Mesendoderm (in vitro differentiated cells): ENCODE results near the gene ACAD11.

ENCODE experiments used
- DNase-seq: peaks from one replicate; pipeline ENCODE4 v3.0.0; 2013
- H2AK5ac ChIP-seq: 2 replicates; pipeline ENCODE4 v1.6.1; 2013; ENCODE audit warnings: low read length, inconsistent platforms
- H2BK120ac ChIP-seq: 2 replicates; pipeline ENCODE4 v1.6.1; 2013; ENCODE audit warnings: low read depth, mild to moderate bottlenecking, low read length, moderate library complexity, mixed read lengths
- H2BK15ac ChIP-seq: replicated peaks from 2 replicates; pipeline ENCODE4 v1.6.1; 2013; ENCODE audit warnings: low read depth, mild to moderate bottlenecking, moderate library complexity
- H2BK5ac ChIP-seq: 2 replicates; pipeline ENCODE4 v1.6.1; 2013; ENCODE audit warnings: low read length, inconsistent platforms
- H3K18ac ChIP-seq: 2 replicates; pipeline ENCODE4 v1.6.1; 2013; ENCODE audit warnings: mild to moderate bottlenecking, low read length, mixed read lengths
- H3K23ac ChIP-seq: one replicate; pipeline ENCODE4 v1.6.1; 2013; ENCODE audit warnings: low read length
- H3K27ac ChIP-seq: 2 replicates; pipeline ENCODE4 v1.5.1; 2013; ENCODE audit warnings: low read depth, mild to moderate bottlenecking, inconsistent platforms, low read length, moderate library complexity
- H3K27me3 ChIP-seq: 2 replicates; pipeline ENCODE4 v1.6.1; 2013; ENCODE audit warnings: low read length, control low read depth, mild to moderate bottlenecking, inconsistent platforms; ENCODE audit not compliant: insufficient read depth, poor library complexity
- H3K36me3 ChIP-seq: 2 replicates; pipeline ENCODE4 v1.6.1; 2013; ENCODE audit warnings: low read length, inconsistent platforms; ENCODE audit not compliant: control insufficient read depth, insufficient read depth
- H3K4ac ChIP-seq: one replicate; pipeline ENCODE4 v1.6.1; 2013; ENCODE audit warnings: low read depth, mild to moderate bottlenecking, low read length, moderate library complexity
- H3K4me1 ChIP-seq: 2 replicates; pipeline ENCODE4 v1.6.1; 2013; ENCODE audit warnings: low read depth, low read length, inconsistent platforms; ENCODE audit not compliant: control insufficient read depth
- H3K4me2 ChIP-seq: 2 replicates; pipeline ENCODE4 v1.6.1; 2013; ENCODE audit warnings: low read length
- H3K4me3 ChIP-seq: 2 replicates; pipeline ENCODE4 v1.5.1; 2013; ENCODE audit warnings: mild to moderate bottlenecking, low read length
- H3K56ac ChIP-seq: one replicate; pipeline ENCODE4 v1.6.1; 2013; ENCODE audit warnings: low read length
- H3K79me1 ChIP-seq: 2 replicates; pipeline ENCODE4 v1.6.1; 2013; ENCODE audit warnings: low read length, inconsistent platforms
- H3K79me2 ChIP-seq: 2 replicates; pipeline ENCODE4 v1.6.1; 2013; ENCODE audit warnings: mild to moderate bottlenecking, low read length; ENCODE audit not compliant: control insufficient read depth, insufficient read depth
- H3K9ac ChIP-seq: 2 replicates; pipeline ENCODE4 v1.6.1; 2013; ENCODE audit warnings: low read length, inconsistent platforms
- H4K5ac ChIP-seq: one replicate; pipeline ENCODE4 v1.6.1; 2013; ENCODE audit warnings: low read length
- H4K8ac ChIP-seq: one replicate; pipeline ENCODE4 v1.6.1; 2013; ENCODE audit warnings: low read depth, mild to moderate bottlenecking, control low read depth, low read length, moderate library complexity
- WGBS: extraction: QIAGEN DNeasy Blood & Tissue Kit; methylation state at CpG from one replicate; pipeline ENCODE4 v1.1.7; 2013; ENCODE audit warnings: low lambda C conversion rate, missing lambda C conversion rate; ENCODE audit not compliant: insufficient coverage; ENCODE audit errors: extremely low coverage; 5-methylcytosine and 5-hydroxymethylcytosine counted together

Gene ACAD11

DNA sequence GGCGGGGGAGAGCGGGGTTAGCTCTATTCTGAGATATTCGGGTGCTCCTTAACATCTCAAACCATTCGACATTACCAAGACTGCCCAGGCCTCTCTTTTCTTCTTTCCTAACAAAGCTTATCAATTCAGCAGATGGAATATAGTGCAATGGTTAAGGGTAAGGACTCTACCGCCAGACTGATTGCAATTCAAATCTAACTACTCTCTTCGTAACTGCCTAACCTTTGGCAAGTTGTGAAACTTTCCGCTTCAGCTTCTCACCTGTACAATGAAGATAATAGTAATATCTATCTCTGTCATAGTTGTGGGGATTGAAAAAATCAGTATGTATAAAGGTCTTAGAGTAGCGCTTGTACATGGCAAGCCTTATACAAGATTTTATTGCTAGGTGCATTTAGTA, 1.5 kb upstream of the ACAD11 start:
- no peaks in the 10 kb centered on the region for H3K36me3 ChIP-seq
- H3K23ac ChIP-seq: no peak overlapping the region
- no peak for DNase-seq
- peaks cover 4% of the 10 kb centered on the region for H3K79me1 ChIP-seq
- H2BK15ac ChIP-seq: no peak overlapping the region
- H3K4me2 ChIP-seq: peak overlapping the region; percentile 51
- H2BK5ac ChIP-seq: no peak overlapping the region
- no CpG with 5 or more reads among the region's 8 CpGs for WGBS
- H4K5ac ChIP-seq: no peak overlapping the region
- H3K4ac ChIP-seq: no peak overlapping the region
- H3K27ac ChIP-seq: no peak overlapping the region
- peak overlapping the region; percentile 81 for H3K4me3 ChIP-seq
- H3K27me3 ChIP-seq: no peaks in the 10 kb centered on the region
- H2AK5ac ChIP-seq: no peak overlapping the region
- H3K18ac ChIP-seq: no peak overlapping the region
- no peaks in the 10 kb centered on the region for H3K4me1 ChIP-seq
- H3K56ac ChIP-seq: peak overlapping the region; percentile 98
- peaks cover 10% of the 10 kb centered on the region for H3K79me2 ChIP-seq
- no peak overlapping the region for H4K8ac ChIP-seq
- H2BK120ac ChIP-seq: no peak overlapping the region
- H3K9ac ChIP-seq: peak overlapping the region; percentile 95

DNA sequence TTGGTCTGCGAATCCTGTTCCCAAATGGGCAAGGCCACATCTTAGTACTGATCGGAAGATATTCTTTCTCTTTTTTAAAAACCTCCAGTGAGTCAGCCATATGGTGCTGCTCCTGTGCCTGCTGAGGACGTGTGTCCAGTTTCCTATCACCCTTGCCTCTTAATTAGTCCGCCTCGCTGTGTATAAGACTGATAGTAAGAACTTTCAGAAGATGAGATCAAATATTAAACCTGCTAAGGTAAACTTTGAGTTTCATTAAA, 1.1 kb upstream of the ACAD11 start:
- no peak overlapping the region for H2BK5ac ChIP-seq
- no peaks in the 10 kb centered on the region for H3K4me1 ChIP-seq
- H3K79me2 ChIP-seq: peaks cover 10% of the 10 kb centered on the region
- no peak overlapping the region for H3K18ac ChIP-seq
- H2AK5ac ChIP-seq: no peak overlapping the region
- no peak for DNase-seq
- H3K27ac ChIP-seq: no peak overlapping the region
- H3K9ac ChIP-seq: peak overlapping the region; percentile 95
- no peak overlapping the region for H4K8ac ChIP-seq
- H3K4ac ChIP-seq: no peak overlapping the region
- WGBS: no CpG with 5 or more reads among the region's 5 CpGs
- H3K23ac ChIP-seq: peak overlapping the region; percentile 83
- H3K79me1 ChIP-seq: peaks cover 4% of the 10 kb centered on the region
- H3K27me3 ChIP-seq: no peaks in the 10 kb centered on the region
- H3K56ac ChIP-seq: peak overlapping the region; percentile 98
- no peak overlapping the region for H4K5ac ChIP-seq
- H3K4me2 ChIP-seq: peak overlapping the region; percentile 51
- no peak overlapping the region for H2BK120ac ChIP-seq
- H3K4me3 ChIP-seq: peak overlapping the region; percentile 81
- H3K36me3 ChIP-seq: no peaks in the 10 kb centered on the region
- no peak overlapping the region for H2BK15ac ChIP-seq

DNA sequence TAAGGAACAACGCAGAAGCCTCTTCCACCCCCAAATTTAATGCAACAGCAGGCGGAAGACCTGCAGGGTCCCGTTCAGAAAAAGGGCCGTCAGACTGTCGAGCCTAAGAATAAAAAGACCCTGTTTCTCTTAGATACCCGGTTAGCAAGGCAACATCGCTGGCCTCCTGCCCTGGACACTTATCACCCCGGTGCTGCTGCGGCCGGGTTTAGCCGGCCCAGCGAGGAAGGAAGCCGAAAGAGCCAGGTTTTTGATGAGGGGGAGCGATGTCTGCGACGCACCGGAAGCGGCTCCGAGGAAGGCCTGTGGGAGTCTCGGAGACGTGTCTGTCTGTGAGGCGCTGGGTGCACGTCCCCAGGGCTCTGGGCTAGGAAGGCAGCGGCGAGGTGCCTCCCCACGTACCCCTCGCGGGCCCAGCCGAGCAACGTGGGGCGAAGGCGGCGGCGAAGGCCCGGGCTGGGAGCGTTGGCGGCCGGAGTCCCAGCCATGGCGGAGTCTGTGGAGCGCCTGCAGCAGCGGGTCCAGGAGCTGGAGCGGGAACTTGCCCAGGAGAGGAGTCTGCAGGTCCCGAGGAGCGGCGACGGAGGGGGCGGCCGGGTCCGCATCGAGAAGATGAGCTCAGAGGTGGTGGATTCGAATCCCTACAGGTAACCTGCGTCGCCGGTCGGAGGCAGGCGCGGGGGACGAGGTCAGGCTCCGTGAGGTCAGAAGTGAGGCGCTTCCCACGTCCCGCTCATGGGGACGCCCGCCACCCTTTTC, 622 bp upstream of the ACAD11 start, which contains the start of gene UBA5:
UBA5 (plus strand) TSS at position 278 of the 759 bp plus-strand sequence; CDS start at position 487, 209 bp downstream.
- H4K5ac ChIP-seq: no peak within 1 kb of the TSS
- peak within 1 kb of the TSS; percentile 95 for H3K9ac ChIP-seq
- peak within 1 kb of the TSS; percentile 87 for H2BK5ac ChIP-seq
- WGBS: no CpG with 5 or more reads among the region's 64 CpGs
- no peaks in the 10 kb centered on the region for H3K4me1 ChIP-seq
- peak within 1 kb of the TSS; percentile 96 for H3K4me2 ChIP-seq
- peak within 1 kb of the TSS; percentile 81 for H3K4me3 ChIP-seq
- H2BK120ac ChIP-seq: no peak within 1 kb of the TSS
- peak; percentile 81 for DNase-seq
- H3K4ac ChIP-seq: peak within 1 kb of the TSS; percentile 58
- peak within 1 kb of the TSS; percentile 90 for H3K23ac ChIP-seq
- peak within 1 kb of the TSS; percentile 36 for H3K27ac ChIP-seq
- H3K36me3 ChIP-seq: no peaks in the 10 kb centered on the region
- H3K56ac ChIP-seq: peak within 1 kb of the TSS; percentile 98
- peaks cover 4% of the 10 kb centered on the region for H3K79me1 ChIP-seq
- peak within 1 kb of the TSS; percentile 46 for H3K18ac ChIP-seq
- H4K8ac ChIP-seq: no peak within 1 kb of the TSS
- H2BK15ac ChIP-seq: no peak within 1 kb of the TSS
- H3K79me2 ChIP-seq: peaks cover 10% of the 10 kb centered on the region
- H2AK5ac ChIP-seq: no peak within 1 kb of the TSS
- no peaks in the 10 kb centered on the region for H3K27me3 ChIP-seq

DNA sequence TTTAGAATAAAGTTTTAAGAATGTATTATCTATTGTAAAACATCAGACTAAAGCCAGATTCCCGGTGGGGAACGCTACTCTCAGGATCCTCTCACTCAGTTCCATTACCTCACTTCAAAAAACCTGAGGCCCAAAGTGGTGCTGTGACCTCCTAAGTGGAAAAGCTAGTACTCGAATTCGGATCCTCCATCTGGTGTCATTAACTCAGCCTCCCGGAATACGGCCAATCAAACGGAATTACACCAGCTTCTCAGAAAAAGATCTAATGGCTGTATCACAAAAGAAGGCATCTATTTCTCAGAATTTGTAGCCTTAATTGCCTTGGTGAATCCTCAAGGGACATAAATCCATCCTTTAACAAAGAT, 627 bp downstream of the ACAD11 start:
- Histone ChIP-seq H3K4me2 (peak overlapping the region; percentile 96), H3K27ac (no peak overlapping the region), H3K4me3 (peak overlapping the region; percentile 81), H4K8ac (no peak overlapping the region), H4K5ac (no peak overlapping the region), H3K27me3 (no peaks in the 10 kb centered on the region), H3K56ac (no peak overlapping the region), H3K36me3 (no peaks in the 10 kb centered on the region), H2BK5ac (no peak overlapping the region), H2AK5ac (no peak overlapping the region), H3K4me1 (no peaks in the 10 kb centered on the region), H3K18ac (no peak overlapping the region), H3K79me2 (peaks cover 10% of the 10 kb centered on the region), H3K9ac (peak overlapping the region; percentile 26), H3K23ac (no peak overlapping the region), H3K4ac (no peak overlapping the region), H2BK15ac (no peak overlapping the region), H2BK120ac (no peak overlapping the region), H3K79me1 (peaks cover 4% of the 10 kb centered on the region)
- WGBS: no CpG with 5 or more reads among the region's 7 CpGs
- DNase-seq: no peak

DNA sequence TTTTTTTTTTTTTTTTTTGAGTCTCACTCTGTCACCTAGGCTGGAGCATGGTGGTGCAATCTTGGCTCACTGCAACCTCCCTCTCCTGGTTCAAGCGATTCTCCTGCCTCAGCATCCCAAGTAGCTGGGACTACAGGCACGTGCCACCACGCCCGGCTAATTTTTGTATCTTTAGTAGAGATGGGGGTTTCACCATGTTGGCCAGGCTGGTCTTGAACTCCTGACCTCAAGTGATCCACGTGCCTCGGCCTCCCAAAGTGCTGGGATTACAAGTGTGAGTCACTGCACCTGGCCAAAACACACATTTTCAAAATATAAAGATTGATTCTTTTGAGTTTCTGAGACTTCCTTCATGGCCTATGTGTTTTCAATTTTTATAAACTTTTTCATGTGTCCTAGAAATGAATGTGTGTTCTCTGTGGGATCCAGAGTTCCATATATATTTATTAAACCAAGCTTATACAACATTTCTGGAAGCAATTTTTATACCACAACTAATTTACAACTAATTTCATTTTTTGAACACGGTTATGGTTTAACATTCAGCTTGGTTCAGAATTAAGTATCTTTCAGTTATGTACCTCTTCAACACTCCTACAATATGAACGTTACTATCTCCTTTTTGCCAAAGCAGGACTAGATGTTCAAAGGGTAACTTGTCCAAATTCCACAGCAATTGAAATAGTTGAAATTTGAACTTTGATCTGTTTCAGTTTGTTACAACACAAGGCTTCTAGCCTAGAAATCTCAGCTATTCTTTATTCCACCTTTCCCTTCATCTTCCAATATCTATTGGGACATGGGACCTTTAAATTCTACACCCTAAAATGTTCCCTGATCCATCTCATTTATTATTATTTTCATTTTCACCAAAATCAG, 1.5 kb downstream of the ACAD11 start:
- no CpG with 5 or more reads among the region's 8 CpGs for WGBS
- Histone ChIP-seq H3K9ac (no peak overlapping the region), H4K5ac (no peak overlapping the region), H2BK120ac (no peak overlapping the region), H3K4me2 (no peak overlapping the region), H3K4ac (no peak overlapping the region), H3K4me3 (no peak overlapping the region), H3K27me3 (no peaks in the 10 kb centered on the region), H3K23ac (no peak overlapping the region), H2BK5ac (no peak overlapping the region), H3K79me1 (peaks cover 1% of the 10 kb centered on the region), H2AK5ac (no peak overlapping the region), H3K79me2 (peaks cover 10% of the 10 kb centered on the region), H3K18ac (no peak overlapping the region), H3K36me3 (no peaks in the 10 kb centered on the region), H3K56ac (no peak overlapping the region), H4K8ac (no peak overlapping the region), H3K27ac (no peak overlapping the region), H3K4me1 (no peaks in the 10 kb centered on the region), H2BK15ac (no peak overlapping the region)
- no peak for DNase-seq
